Spleen (tissue), 11 donors: ENCODE measurements around the gene C15orf62. TPM values are rescaled to one million over a fixed set of nuclear protein-coding genes. Genes with fewer than 3 reads are reported as not detected.
A peak's percentile ranks its signal among the peaks of the same experiment; 100 is the strongest.

Experiments
- DNase-seq: peaks from one replicate; pipeline ENCODE4 v3.0.0-alpha.2; 2020
- H3K27ac ChIP-seq, 8 donors: fragments of 200-600 bp; sonication (generic) in 7 of 8; 1 replicate in 4 of 8; 2 replicates in 4 of 8; pipeline versions ENCODE4 v1.5.0 to v1.8.0; 2016 to 2021; ENCODE audit warnings: inconsistent platforms in 4 of 8, mild to moderate bottlenecking in 4 of 8, moderate library complexity in 1 of 8
- H3K27me3 ChIP-seq, 7 donors: fragments of 200-600 bp; sonication (generic) in 6 of 7; replicated peaks in 1 of 7; 1 replicate in 4 of 7; 2 replicates in 3 of 7; pipeline versions ENCODE4 v1.5.0 to v1.8.0; 2016 to 2021; ENCODE audit warnings: inconsistent platforms in 3 of 7, mild to moderate bottlenecking in 1 of 7
- H3K36me3 ChIP-seq, 6 donors: fragments of 200-600 bp; sonication (generic) in 5 of 6; 1 replicate in 4 of 6; 2 replicates in 2 of 6; pipeline versions ENCODE4 v1.5.0 to v1.8.0; 2016 to 2021; ENCODE audit warnings: inconsistent platforms in 2 of 6
- H3K4me1 ChIP-seq, 6 donors: fragments of 200-600 bp; sonication (generic) in 5 of 6; 1 replicate in 3 of 6; 2 replicates in 3 of 6; pipeline versions ENCODE4 v1.5.0 to v1.8.0; 2016 to 2021; ENCODE audit warnings: inconsistent platforms in 3 of 6
- H3K4me3 ChIP-seq, 8 donors: fragments of 200-600 bp; sonication (generic) in 7 of 8; 1 replicate in 4 of 8; 2 replicates in 4 of 8; pipeline versions ENCODE4 v1.5.0 to v1.8.0; 2016 to 2021; ENCODE audit warnings: inconsistent platforms in 4 of 8, mild to moderate bottlenecking in 4 of 8, moderate library complexity in 2 of 8
- H3K9me3 ChIP-seq, 8 donors: fragments of 200-600 bp; sonication (generic) in 7 of 8; 1 replicate in 4 of 8; 2 replicates in 4 of 8; pipeline versions ENCODE4 v1.5.0 to v1.8.0; 2016 to 2021; ENCODE audit warnings: inconsistent platforms in 4 of 8
- POLR2A ChIP-seq, 3 donors: fragments of 450-650 bp; IDR thresholded peaks; one replicate each; pipeline ENCODE4 v1.5.1; 2017; ENCODE audit warnings: antibody characterized with exemption in 3 of 3, mild to moderate bottlenecking in 1 of 3
- POLR2AphosphoS5 ChIP-seq, 3 donors: sonication (generic); formaldehyde crosslinking; IDR thresholded peaks; one replicate each; pipeline ENCODE4 v1.5.1; 2017; ENCODE audit warnings: antibody characterized with exemption in 3 of 3
- WGBS, 5 donors: extraction: QIAGEN DNeasy Blood & Tissue Kit in 3 of 5; methylation state at CpG; one replicate each; pipeline versions ENCODE4 v1.1.5 to v1.1.7; 2013 to 2018; 5-methylcytosine and 5-hydroxymethylcytosine counted together
- intact Hi-C: fragments of 100-400 bp; cut with DNase I; formaldehyde crosslinking; loops from one replicate; pipeline ENCODE4 v1.15.0; 2023; ENCODE audit warnings: low total_unique reads
- polyA plus RNA-seq, 3 donors: library from polyadenylated mRNA; stranded (reverse); fragments of 200-250 nt; gene quantifications; one replicate each; pipeline ENCODE4 v1.2.1, GENCODE V29; 2013
- total RNA-seq, 7 donors: library from RNA; depleted of rRNA in 3 of 7; stranded (reverse); fragments of >200 nt in 3 of 7; fragmentation: NEBNext Ultra II Directional in 4 of 7; extraction: Animal tissue kit (Norgen Biotek cat#: 25700) in 4 of 7; gene quantifications; one replicate each; pipeline versions ENCODE4 v1.1.0 to v1.2.1, GENCODE V29; 2016 to 2021
- TF ChIP-seq, protein P1 (sequence below), 11 experiments: fragments of 200-600 bp in 7 of 11; fragments of 450-650 bp in 4 of 11; sonication (generic) in 4 of 11; IDR thresholded peaks in 8 of 11; conservative IDR thresholded peaks in 3 of 11; 1 replicate in 7 of 11; 2 replicates in 4 of 11; pipeline versions ENCODE4 v1.4.0 to v1.8.0; 2016 to 2021; ENCODE audit warnings: antibody characterized with exemption in 11 of 11, inconsistent platforms in 4 of 11, mild to moderate bottlenecking in 1 of 11
- donor health status: healthy with polysubstance abuse.
- donor health status: DM: no; HTN: no; CAD: no; lungs with moderate emphysema.
- donor health status: DM: no; HTN: no; CAD: no.
- donor health status: Bipolar disorder and iron deficiency.
- donor health status: healthy.
- donor health status: DM: no; HTN: no; CAD: no.
- donor health status: DM: yes; HTN: yes; CAD: no.

Gene C15orf62
- total and polyA plus RNA-seq, 10 donors = 0.20 to 0.66 (median 0.38) TPM; not detected in 1

DNA sequence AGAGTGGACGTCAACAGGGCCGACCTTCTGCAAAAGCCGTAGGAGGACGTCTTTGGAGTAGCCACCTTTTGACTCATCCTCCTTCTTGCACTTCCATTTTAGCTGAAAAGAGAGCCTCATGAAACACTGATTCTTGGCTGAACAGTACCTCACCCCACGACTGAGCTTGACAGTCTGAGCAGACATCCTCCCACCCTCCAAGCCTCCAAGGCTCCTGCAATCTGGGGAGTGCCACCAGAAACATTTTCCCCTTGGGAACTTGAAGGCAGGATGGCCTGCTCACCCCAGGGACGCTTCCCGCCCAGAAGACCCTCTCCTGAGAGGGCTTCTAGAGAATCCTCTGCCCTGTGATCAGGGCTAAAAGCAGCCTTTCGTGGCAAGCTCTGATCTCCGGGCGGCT, 5.2 kb downstream of the C15orf62 start:
- no peak overlapping the region for H3K4me3 ChIP-seq
- TF ChIP-seq POLR2A (IDR thresholded peaks at IDR 0.05) (no peak), POLR2AphosphoS5 (IDR thresholded peaks at IDR 0.05) (no peak)
- TF ChIP-seq, protein P1, sequence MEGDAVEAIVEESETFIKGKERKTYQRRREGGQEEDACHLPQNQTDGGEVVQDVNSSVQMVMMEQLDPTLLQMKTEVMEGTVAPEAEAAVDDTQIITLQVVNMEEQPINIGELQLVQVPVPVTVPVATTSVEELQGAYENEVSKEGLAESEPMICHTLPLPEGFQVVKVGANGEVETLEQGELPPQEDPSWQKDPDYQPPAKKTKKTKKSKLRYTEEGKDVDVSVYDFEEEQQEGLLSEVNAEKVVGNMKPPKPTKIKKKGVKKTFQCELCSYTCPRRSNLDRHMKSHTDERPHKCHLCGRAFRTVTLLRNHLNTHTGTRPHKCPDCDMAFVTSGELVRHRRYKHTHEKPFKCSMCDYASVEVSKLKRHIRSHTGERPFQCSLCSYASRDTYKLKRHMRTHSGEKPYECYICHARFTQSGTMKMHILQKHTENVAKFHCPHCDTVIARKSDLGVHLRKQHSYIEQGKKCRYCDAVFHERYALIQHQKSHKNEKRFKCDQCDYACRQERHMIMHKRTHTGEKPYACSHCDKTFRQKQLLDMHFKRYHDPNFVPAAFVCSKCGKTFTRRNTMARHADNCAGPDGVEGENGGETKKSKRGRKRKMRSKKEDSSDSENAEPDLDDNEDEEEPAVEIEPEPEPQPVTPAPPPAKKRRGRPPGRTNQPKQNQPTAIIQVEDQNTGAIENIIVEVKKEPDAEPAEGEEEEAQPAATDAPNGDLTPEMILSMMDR (IDR thresholded peaks at IDR 0.05 in 8 of 11, conservative IDR thresholded peaks at IDR 0.05 in 3 of 11) = no peak
- H3K36me3 ChIP-seq = peaks cover 0 to 100% (median 81%) of the 10 kb centered on the region in 6 donors
- H3K9me3 ChIP-seq = no peaks in the 10 kb centered on the region
- 93 to 97% (median 95%) methylated on average over 8 to 10 of the region's 10 CpGs for WGBS, 5 donors
- H3K27ac ChIP-seq = no peak overlapping the region
- H3K4me1 ChIP-seq = peaks cover 0 to 29% (median 9%) of the 10 kb centered on the region in 6 donors
- peak; percentile 47 for DNase-seq
- intact Hi-C loops = no loop called here
- H3K27me3 ChIP-seq = no peaks in the 10 kb centered on the region

DNA sequence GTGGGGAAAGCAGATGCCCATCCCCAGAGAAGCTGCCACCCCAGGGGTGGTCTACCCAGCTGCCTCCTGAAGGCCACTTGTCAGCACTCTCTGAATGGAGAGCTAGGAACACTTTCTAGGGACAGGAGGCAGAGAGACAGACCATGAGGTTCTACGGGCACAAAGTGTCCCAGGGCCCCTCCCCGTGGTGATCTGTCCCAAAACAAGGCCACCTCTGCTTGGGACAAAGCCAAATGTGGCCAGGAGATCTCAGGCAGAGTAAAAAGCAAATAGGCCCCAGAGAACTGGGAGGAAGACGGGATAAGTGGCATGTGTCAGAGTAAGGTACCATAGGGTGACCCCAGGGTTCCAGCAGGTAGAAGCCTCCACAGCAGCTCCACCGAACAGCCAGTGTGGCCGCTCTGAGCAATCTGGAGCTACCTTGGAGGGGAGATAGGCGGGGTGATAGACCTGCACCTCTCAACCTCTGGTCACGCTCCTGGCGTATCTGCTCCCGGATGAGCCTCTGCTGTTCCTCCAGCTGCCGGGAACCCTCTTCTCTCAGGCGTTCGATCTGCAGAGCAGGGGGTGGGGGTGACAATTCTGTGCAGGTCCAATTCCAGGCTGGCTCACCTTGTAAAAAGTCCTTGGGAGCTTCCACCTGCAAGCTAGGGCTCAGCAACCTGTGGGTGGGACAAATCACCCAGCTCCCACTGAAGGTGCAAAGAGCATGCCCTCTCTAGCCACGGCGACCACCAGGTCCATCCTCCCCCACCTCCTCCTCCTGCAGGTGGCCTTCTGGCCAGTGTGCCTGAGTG, 6.2 kb downstream of the C15orf62 start:
- TF ChIP-seq POLR2A (IDR thresholded peaks at IDR 0.05) = no peak
- TF ChIP-seq, protein P1 (IDR thresholded peaks at IDR 0.05 in 8 of 11, conservative IDR thresholded peaks at IDR 0.05 in 3 of 11) = no peak
- peak in 1 of 3 donors; percentile 16 for TF ChIP-seq POLR2AphosphoS5 (IDR thresholded peaks at IDR 0.05)
- Histone ChIP-seq H3K36me3 (peaks cover 0 to 93% (median 81%) of the 10 kb centered on the region in 6 donors), H3K9me3 (no peaks in the 10 kb centered on the region), H3K4me1 (peaks cover 0 to 19% (median 0%) of the 10 kb centered on the region in 6 donors), H3K4me3 (no peak overlapping the region), H3K27me3 (no peaks in the 10 kb centered on the region), H3K27ac (no peak overlapping the region)
- intact Hi-C loops = no loop called here
- DNase-seq = peak; percentile 36
- WGBS, 5 donors = 90 to 97% (median 95%) methylated on average over 14 of the region's 14 CpGs

DNA sequence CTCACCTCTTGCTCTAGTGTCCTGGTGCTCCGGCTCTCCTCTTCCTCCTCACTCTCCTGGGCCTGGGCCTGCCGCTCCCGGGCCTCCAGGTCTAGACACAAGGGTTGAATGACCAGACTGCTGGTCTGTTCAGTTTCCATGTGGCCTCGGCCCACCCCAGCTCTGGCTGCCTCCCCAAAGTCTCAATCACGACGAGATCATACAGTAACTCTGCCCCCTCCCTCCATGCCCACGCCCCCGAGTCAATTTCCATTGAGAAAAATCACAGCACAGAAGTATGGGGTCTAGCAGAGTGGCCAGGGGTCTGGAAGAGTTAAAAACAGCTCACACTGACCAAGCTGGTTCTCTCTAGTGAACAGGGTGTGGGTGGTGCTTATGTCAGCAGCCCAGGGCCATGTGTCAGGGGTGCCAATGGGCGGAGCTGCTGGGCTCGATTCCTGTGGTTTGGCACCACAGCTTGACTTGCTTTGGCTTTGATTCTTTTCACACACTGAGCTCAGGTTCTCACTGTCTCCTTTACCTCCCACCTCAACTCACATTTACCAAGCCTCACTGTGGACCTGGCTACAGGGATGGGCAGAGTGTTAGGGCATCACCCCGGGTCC, 6.9 kb downstream of the C15orf62 start:
- no peak overlapping the region for H3K27ac ChIP-seq
- no peaks in the 10 kb centered on the region for H3K27me3 ChIP-seq
- 79 to 89% (median 83%) methylated on average over 11 of the region's 11 CpGs for WGBS, 5 donors
- peak; percentile 79 for DNase-seq
- TF ChIP-seq POLR2AphosphoS5 (IDR thresholded peaks at IDR 0.05) (no peak), POLR2A (IDR thresholded peaks at IDR 0.05) (no peak)
- TF ChIP-seq, protein P1 (IDR thresholded peaks at IDR 0.05 in 8 of 11, conservative IDR thresholded peaks at IDR 0.05 in 3 of 11) = no peak
- H3K9me3 ChIP-seq = no peaks in the 10 kb centered on the region
- H3K36me3 ChIP-seq = peaks cover 0 to 86% (median 80%) of the 10 kb centered on the region in 6 donors
- no peak overlapping the region for H3K4me3 ChIP-seq
- intact Hi-C loops = no loop called here
- peaks cover 0 to 18% (median 0%) of the 10 kb centered on the region in 6 donors for H3K4me1 ChIP-seq
